ENCODE measurements around the gene KBTBD6. TPM values are rescaled to one million over a fixed set of nuclear protein-coding genes. Genes with fewer than 3 reads are reported as not detected.
"Not testable (repeated sequence)": the region's sequence is repeated elsewhere in the genome, so short reads cannot be mapped to it uniquely, and the experiment has no call there.

Gene KBTBD6
- total and polyA plus RNA-seq, 11 donors: 3.3 to 11.9 (median 6.7) TPM

GRCh38 chr13:41178040-41178439 is 45.4 kb upstream of the KBTBD6 start:
- H3K4me1 ChIP-seq: no peaks in the 10 kb centered on the region
- no peaks in the 10 kb centered on the region for H3K36me3 ChIP-seq
- no peaks in the 10 kb centered on the region for H3K27me3 ChIP-seq
- ATAC-seq (no peak), DNase-seq (no peak)
- no peak for TF ChIP-seq POLR2A (IDR thresholded peaks at IDR 0.05)
- TF ChIP-seq, protein P1, sequence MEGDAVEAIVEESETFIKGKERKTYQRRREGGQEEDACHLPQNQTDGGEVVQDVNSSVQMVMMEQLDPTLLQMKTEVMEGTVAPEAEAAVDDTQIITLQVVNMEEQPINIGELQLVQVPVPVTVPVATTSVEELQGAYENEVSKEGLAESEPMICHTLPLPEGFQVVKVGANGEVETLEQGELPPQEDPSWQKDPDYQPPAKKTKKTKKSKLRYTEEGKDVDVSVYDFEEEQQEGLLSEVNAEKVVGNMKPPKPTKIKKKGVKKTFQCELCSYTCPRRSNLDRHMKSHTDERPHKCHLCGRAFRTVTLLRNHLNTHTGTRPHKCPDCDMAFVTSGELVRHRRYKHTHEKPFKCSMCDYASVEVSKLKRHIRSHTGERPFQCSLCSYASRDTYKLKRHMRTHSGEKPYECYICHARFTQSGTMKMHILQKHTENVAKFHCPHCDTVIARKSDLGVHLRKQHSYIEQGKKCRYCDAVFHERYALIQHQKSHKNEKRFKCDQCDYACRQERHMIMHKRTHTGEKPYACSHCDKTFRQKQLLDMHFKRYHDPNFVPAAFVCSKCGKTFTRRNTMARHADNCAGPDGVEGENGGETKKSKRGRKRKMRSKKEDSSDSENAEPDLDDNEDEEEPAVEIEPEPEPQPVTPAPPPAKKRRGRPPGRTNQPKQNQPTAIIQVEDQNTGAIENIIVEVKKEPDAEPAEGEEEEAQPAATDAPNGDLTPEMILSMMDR (IDR thresholded peaks at IDR 0.05): no peak
- H3K9me3 ChIP-seq: peaks cover 0 to 23% (median 7%) of the 10 kb centered on the region in 12 donors
- 80 to 87% (median 83%) methylated on average over 7 of the region's 7 CpGs for WGBS, 4 donors
- no peak overlapping the region for H3K4me3 ChIP-seq
- intact Hi-C loops (cut with DNase I): no loop called here
- H3K27ac ChIP-seq: no peak overlapping the region

DNA sequence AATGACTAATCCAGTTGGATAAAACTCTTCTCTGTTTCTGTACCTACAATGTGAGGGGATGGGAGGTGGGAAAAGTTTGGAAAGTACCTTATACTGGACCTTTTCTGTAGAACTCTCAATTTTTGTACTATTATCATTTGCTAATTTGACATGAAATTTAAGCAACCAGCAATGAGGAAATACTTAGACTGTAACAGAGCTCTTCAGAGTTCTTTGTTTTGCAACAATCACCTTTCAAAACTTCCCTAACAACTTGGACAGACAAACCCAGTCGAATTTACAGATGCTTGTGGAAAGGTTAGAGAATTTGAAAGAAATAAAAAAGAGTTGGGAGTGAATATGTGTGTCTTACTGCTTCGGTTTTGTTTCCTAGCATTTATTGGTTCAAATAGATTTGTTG is 45.0 kb upstream of the KBTBD6 start:
- DNase-seq (no peak), ATAC-seq (no peak)
- Histone ChIP-seq H3K27ac (no peak overlapping the region), H3K4me1 (no peaks in the 10 kb centered on the region), H3K9me3 (peaks cover 0 to 23% (median 7%) of the 10 kb centered on the region in 12 donors), H3K4me3 (no peak overlapping the region), H3K36me3 (no peaks in the 10 kb centered on the region), H3K27me3 (no peaks in the 10 kb centered on the region)
- intact Hi-C loops (cut with DNase I): no loop called here
- 33 to 38% (median 34%) methylated on average over 2 of the region's 2 CpGs for WGBS, 4 donors
- TF ChIP-seq, protein P1 (IDR thresholded peaks at IDR 0.05): no peak
- TF ChIP-seq POLR2A (IDR thresholded peaks at IDR 0.05): no peak

- H3K4me1 ChIP-seq; H3K36me3 ChIP-seq; H3K27me3 ChIP-seq; H3K4me3 ChIP-seq; ATAC-seq; H3K27ac ChIP-seq; intact Hi-C loops (cut with DNase I); DNase-seq: not testable (repeated sequence)
- peaks cover 0 to 23% (median 7%) of the 10 kb centered on the region in 12 donors for H3K9me3 ChIP-seq
- 89 to 94% (median 91%) methylated on average over 8 of the region's 8 CpGs for WGBS, 4 donors
Measured at GRCh38 chr13:41175576-41175975, 43.0 kb upstream of the KBTBD6 start.

GRCh38 chr13:41162151-41162550 is 29.5 kb upstream of the KBTBD6 start:
- intact Hi-C loops (cut with DNase I): no loop called here
- Histone ChIP-seq H3K4me3 (no peak overlapping the region), H3K9me3 (no peaks in the 10 kb centered on the region), H3K36me3 (no peaks in the 10 kb centered on the region), H3K27ac (no peak overlapping the region), H3K4me1 (no peaks in the 10 kb centered on the region), H3K27me3 (no peaks in the 10 kb centered on the region)
- WGBS, 4 donors: 90 to 95% (median 90%) methylated on average over 3 of the region's 3 CpGs
- TF ChIP-seq, protein P1 (IDR thresholded peaks at IDR 0.05): no peak
- TF ChIP-seq POLR2A (IDR thresholded peaks at IDR 0.05): no peak
- no peak for ATAC-seq
- DNase-seq: no peak

DNA sequence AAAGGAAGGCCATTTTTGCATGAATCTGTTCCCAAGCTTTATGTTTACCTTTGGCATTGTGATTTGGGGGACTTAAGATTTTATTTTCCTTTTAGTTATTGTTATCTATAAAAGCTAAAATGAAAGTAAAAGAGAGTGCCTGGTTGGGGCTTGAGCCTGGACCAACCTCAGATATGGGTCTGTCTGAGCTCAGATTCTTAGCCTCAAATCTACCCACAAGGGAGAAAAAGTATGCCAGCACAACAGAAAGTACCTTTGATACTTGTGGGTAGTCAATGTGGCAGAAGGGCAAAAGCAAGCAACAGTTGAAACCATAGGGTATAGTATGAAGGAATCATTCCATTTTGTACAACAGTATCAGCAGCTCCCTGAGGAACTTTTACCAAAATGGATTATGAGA is 26.6 kb upstream of the KBTBD6 start:
- H3K4me1 ChIP-seq: no peaks in the 10 kb centered on the region
- no peak overlapping the region for H3K4me3 ChIP-seq
- intact Hi-C loops (cut with DNase I): no loop called here
- no peak for ATAC-seq
- DNase-seq: no peak
- H3K27ac ChIP-seq: no peak overlapping the region
- H3K9me3 ChIP-seq: no peaks in the 10 kb centered on the region
- no peaks in the 10 kb centered on the region for H3K36me3 ChIP-seq
- TF ChIP-seq, protein P1 (IDR thresholded peaks at IDR 0.05): no peak
- no peaks in the 10 kb centered on the region for H3K27me3 ChIP-seq
